ENCODE results near the gene DEFB132. TPM values are rescaled to one million over a fixed set of nuclear protein-coding genes. Genes with fewer than 3 reads are reported as not detected.

DEFB132 gene
- polyA plus RNA-seq, 1 of the 3 experiments (the other 2 are of a cell fraction) = not detected

DNA sequence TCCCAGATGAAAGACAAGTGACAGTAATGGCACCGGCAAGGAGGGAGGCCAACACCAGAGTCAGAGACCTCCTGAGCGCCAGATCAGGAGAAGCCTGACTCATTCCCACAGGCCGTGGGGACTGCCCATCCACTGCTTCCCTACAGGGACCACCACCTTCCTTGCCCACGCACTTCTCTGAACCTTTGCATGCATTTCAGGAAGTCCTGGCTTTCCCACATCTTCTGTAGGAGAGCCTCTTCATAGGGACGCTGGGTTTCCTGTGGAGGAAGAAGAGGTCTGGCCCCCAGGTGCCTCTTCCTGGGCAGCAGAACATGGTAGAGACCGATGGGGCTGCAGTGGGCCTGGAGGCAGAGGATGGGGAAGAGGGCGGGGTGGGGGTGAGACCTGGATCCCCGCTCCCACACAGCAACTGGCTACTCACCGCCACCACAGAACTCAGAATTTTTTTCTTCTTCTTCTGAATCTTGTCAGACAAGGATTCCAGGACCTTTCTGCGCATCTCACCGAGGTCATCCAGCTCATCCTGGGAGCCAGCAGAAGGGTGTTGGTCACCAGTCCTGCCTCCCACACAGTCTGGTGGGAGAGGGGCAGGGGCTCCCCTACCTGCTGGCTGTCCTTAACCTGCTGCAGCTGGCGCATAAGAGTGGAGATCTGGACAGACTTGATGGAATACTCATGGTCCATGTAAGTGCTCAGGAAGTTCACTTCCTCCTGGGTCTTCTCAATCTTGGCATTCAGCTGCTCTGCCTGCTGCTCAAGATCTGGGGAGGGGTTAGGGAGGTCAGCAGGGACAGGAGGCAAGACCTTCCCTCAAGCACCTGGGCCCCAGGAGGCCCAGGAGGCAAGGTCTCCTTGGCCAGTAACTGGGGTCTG is 19.3 kb downstream of the DEFB132 start:
- H4K20me1 ChIP-seq (ENCODE audit: insufficient read depth) = no peaks in the 10 kb centered on the region
- POLR2A ChIA-PET = no interaction called here

DNA sequence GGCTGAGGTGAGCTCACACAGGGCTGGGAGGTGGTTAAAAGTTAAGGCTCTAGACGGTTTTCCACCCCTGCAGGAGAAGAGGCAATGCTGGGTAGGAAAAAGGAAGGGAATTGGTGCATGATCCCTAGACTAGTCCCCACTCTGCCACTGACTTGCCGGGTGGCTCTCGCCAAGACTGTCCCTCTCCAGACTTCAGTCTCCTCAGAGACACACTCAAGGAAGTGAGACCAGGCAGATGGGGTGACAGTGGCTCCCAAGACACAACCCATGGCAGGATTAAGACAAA is 19.9 kb downstream of the DEFB132 start:
- no peak for TF ChIP-seq RFX5 (IDR thresholded peaks at IDR 0.05; ENCODE audit: low read length)
- 43% methylated on average over 3 of the region's 3 CpGs for WGBS (ENCODE audit: low lambda C conversion rate)
- Histone ChIP-seq H3K9me3 (no peaks in the 10 kb centered on the region), H3K4me1 (ENCODE audit: control insufficient read depth in 1 of 2, insufficient read depth in 2 of 2, low read depth in 1 of 2, low read length in 1 of 2) (no peaks in the 10 kb centered on the region), H3K9ac (no peak overlapping the region), H3K79me2 (ENCODE audit: insufficient read depth) (no peaks in the 10 kb centered on the region), H3K27me3 (ENCODE audit: insufficient read depth) (no peaks in the 10 kb centered on the region), H3F3A (replicated peaks; ENCODE audit: insufficient read depth) (no peaks in the 10 kb centered on the region), H3K9me2 (no peaks in the 10 kb centered on the region), H3K27ac (ENCODE audit: low read depth in 2 of 2, low read length in 1 of 2) (no peak overlapping the region), H3K4me3 (ENCODE audit: low read depth in 2 of 2, low read length in 1 of 2) (no peak overlapping the region), H3K4me2 (no peak overlapping the region), H2AFZ (ENCODE audit: low read depth) (no peak overlapping the region), H3K36me3 (replicated peaks in 1 of 2; ENCODE audit: control insufficient read depth in 1 of 2, insufficient read depth in 2 of 2, low read length in 1 of 2) (peaks cover 0 to 23% of the 10 kb centered on the region in 2 experiments), H4K20me1 (ENCODE audit: insufficient read depth) (no peaks in the 10 kb centered on the region)
- DNase-seq = no peak
- ChIA-PET CTCF (interaction anchor here (0.7 to 1.7 kb wide), 2 partner anchors 9 to 11 kb away, joined by 3 to 6 read pairs; no protein-coding TSS in a partner anchor), POLR2A (no interaction called here)

More for the DNA sequence above, 19.3 kb downstream of the DEFB132 start:
- CTCF ChIA-PET = interaction anchor here (0.7 to 1.7 kb wide), 2 partner anchors 9 to 10 kb away, joined by 3 to 6 read pairs; no protein-coding TSS in a partner anchor
- WGBS (ENCODE audit: low lambda C conversion rate) = 93% methylated on average over 11 of the region's 12 CpGs
- Histone ChIP-seq H3K4me2 (no peak overlapping the region), H2AFZ (ENCODE audit: low read depth) (no peak overlapping the region), H3K9me3 (no peaks in the 10 kb centered on the region), H3K27ac (ENCODE audit: low read depth in 2 of 2, low read length in 1 of 2) (no peak overlapping the region), H3K4me1 (ENCODE audit: control insufficient read depth in 1 of 2, insufficient read depth in 2 of 2, low read depth in 1 of 2, low read length in 1 of 2) (no peaks in the 10 kb centered on the region), H3K9ac (no peak overlapping the region), H3F3A (replicated peaks; ENCODE audit: insufficient read depth) (no peaks in the 10 kb centered on the region), H3K36me3 (replicated peaks in 1 of 2; ENCODE audit: control insufficient read depth in 1 of 2, insufficient read depth in 2 of 2, low read length in 1 of 2) (peaks cover 0 to 23% of the 10 kb centered on the region in 2 experiments), H3K79me2 (ENCODE audit: insufficient read depth) (no peaks in the 10 kb centered on the region), H3K27me3 (ENCODE audit: insufficient read depth) (no peaks in the 10 kb centered on the region), H3K4me3 (ENCODE audit: low read depth in 2 of 2, low read length in 1 of 2) (no peak overlapping the region), H3K9me2 (no peaks in the 10 kb centered on the region)
- no peak for DNase-seq
- TF ChIP-seq YY1 (IDR thresholded peaks at IDR 0.05; ENCODE audit: low read depth) = no peak
- no peak for TF ChIP-seq FOXM1 (IDR thresholded peaks at IDR 0.05; ENCODE audit: low read depth)

DNA sequence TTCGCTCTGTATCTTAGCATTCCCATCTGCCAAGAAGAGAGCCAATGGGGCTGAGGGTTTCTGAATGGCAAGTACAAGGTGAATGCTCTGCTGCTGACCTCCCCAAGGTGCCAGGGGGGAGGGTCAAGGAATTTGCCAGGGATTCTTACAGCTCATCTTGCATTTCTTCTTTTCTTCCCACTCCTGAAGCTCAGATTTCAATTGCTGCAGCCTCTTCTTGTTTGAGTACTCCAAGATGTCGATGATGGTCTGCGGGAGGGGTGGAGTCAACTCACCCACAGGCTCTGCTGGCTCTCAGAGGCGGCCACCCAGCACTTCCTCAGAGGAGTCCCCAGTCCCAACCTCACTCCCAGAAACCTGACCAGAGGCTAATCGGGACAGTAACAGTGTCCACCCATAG is 20.7 kb downstream of the DEFB132 start:
- Histone ChIP-seq H3K27me3 (ENCODE audit: insufficient read depth) (no peaks in the 10 kb centered on the region), H2AFZ (ENCODE audit: low read depth) (no peak overlapping the region), H3K4me3 (ENCODE audit: low read depth in 2 of 2, low read length in 1 of 2) (no peak overlapping the region), H3F3A (replicated peaks; ENCODE audit: insufficient read depth) (no peaks in the 10 kb centered on the region), H4K20me1 (ENCODE audit: insufficient read depth) (no peaks in the 10 kb centered on the region), H3K36me3 (replicated peaks in 1 of 2; ENCODE audit: control insufficient read depth in 1 of 2, insufficient read depth in 2 of 2, low read length in 1 of 2) (peaks cover 0 to 23% of the 10 kb centered on the region in 2 experiments), H3K9me2 (no peaks in the 10 kb centered on the region), H3K9me3 (no peaks in the 10 kb centered on the region), H3K79me2 (ENCODE audit: insufficient read depth) (no peaks in the 10 kb centered on the region), H3K27ac (ENCODE audit: low read depth in 2 of 2, low read length in 1 of 2) (no peak overlapping the region), H3K9ac (no peak overlapping the region), H3K4me2 (no peak overlapping the region), H3K4me1 (ENCODE audit: control insufficient read depth in 1 of 2, insufficient read depth in 2 of 2, low read depth in 1 of 2, low read length in 1 of 2) (no peaks in the 10 kb centered on the region)
- no peak for DNase-seq
- TF ChIP-seq FOXM1 (IDR thresholded peaks at IDR 0.05; ENCODE audit: low read depth) (no peak), RFX5 (IDR thresholded peaks at IDR 0.05; ENCODE audit: low read length) (no peak), RAD21 (IDR thresholded peaks at IDR 0.05; ENCODE audit: low read length) (no peak), NRF1 (IDR thresholded peaks at IDR 0.05; ENCODE audit: low read depth, low read length) (no peak), FOXJ3 (CRISPR knock-in tag; IDR thresholded peaks at IDR 0.05) (no peak), SMC3 (IDR thresholded peaks at IDR 0.05; ENCODE audit: low read depth, low read length) (no peak), TAF1 (IDR thresholded peaks at IDR 0.05; ENCODE audit: borderline replicate concordance, low read depth, low read length) (no peak)
- TF ChIP-seq, protein P1, sequence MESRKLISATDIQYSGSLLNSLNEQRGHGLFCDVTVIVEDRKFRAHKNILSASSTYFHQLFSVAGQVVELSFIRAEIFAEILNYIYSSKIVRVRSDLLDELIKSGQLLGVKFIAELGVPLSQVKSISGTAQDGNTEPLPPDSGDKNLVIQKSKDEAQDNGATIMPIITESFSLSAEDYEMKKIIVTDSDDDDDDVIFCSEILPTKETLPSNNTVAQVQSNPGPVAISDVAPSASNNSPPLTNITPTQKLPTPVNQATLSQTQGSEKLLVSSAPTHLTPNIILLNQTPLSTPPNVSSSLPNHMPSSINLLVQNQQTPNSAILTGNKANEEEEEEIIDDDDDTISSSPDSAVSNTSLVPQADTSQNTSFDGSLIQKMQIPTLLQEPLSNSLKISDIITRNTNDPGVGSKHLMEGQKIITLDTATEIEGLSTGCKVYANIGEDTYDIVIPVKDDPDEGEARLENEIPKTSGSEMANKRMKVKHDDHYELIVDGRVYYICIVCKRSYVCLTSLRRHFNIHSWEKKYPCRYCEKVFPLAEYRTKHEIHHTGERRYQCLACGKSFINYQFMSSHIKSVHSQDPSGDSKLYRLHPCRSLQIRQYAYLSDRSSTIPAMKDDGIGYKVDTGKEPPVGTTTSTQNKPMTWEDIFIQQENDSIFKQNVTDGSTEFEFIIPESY (IDR thresholded peaks at IDR 0.05; ENCODE audit: borderline replicate concordance, low read depth) = no peak
- TF ChIP-seq, protein P2, sequence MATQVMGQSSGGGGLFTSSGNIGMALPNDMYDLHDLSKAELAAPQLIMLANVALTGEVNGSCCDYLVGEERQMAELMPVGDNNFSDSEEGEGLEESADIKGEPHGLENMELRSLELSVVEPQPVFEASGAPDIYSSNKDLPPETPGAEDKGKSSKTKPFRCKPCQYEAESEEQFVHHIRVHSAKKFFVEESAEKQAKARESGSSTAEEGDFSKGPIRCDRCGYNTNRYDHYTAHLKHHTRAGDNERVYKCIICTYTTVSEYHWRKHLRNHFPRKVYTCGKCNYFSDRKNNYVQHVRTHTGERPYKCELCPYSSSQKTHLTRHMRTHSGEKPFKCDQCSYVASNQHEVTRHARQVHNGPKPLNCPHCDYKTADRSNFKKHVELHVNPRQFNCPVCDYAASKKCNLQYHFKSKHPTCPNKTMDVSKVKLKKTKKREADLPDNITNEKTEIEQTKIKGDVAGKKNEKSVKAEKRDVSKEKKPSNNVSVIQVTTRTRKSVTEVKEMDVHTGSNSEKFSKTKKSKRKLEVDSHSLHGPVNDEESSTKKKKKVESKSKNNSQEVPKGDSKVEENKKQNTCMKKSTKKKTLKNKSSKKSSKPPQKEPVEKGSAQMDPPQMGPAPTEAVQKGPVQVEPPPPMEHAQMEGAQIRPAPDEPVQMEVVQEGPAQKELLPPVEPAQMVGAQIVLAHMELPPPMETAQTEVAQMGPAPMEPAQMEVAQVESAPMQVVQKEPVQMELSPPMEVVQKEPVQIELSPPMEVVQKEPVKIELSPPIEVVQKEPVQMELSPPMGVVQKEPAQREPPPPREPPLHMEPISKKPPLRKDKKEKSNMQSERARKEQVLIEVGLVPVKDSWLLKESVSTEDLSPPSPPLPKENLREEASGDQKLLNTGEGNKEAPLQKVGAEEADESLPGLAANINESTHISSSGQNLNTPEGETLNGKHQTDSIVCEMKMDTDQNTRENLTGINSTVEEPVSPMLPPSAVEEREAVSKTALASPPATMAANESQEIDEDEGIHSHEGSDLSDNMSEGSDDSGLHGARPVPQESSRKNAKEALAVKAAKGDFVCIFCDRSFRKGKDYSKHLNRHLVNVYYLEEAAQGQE (IDR thresholded peaks at IDR 0.05; ENCODE audit: low read depth, low read length) = no peak
- POLR2A ChIA-PET = no interaction called here
- 91% methylated on average over 5 of the region's 5 CpGs for WGBS (ENCODE audit: low lambda C conversion rate)
- CTCF ChIA-PET = interaction anchor here (1.7 kb wide), 1 partner anchor 10 kb away, joined by 6 read pairs; no protein-coding TSS in a partner anchor
